Kidney tubule cell (primary cell): Measurements from ENCODE around the gene PSMB1.
A peak's percentile ranks its signal among the peaks of the same experiment; 100 is the strongest.

ENCODE experiments used
- DNase-seq: peaks from one replicate; pipeline ENCODE4 v3.0.0-alpha.2; 2018; ENCODE audit warnings: low spot score

PSMB1 gene

DNA sequence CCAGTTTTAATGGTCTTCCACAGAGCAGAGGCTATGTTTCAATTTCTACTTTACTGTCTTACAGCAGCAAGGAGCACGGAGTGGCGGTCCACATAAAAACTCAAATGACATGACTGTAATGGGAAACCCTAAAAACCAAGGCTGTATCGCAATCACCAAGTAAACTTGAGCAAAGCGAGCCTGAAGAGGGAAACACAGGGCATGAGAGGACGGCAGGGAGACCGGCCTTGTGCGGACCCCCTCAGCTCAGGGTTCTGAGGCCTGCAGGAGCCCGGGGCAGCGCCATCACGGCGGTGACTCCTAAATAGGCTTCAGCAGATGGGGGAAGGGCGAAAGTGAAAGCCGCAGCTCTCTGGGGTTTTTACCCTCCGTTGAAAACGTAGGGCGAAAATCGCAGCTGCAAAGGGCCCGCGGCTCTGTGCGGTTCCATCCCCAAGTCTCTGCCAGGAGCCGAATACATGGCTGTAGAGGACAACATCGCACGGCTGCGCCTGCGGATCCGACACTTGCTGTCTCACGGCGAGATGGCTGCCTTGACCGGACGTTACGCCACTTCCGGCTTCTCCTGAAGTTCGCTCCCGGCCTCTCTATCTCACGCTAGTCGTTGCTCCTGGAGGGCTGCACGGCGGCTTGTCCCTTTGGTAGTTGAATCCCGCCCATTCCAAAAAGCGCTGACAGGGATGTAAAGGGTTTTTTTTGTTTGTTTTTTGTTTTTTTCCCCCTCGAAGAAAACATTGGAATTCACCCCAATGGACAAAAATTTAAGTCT lies at the start of gene PSMB1:
TSS of gene PSMB1 (minus strand) at position 543 of the 769 bp plus-strand sequence. CDS start at position 478, 65 bp downstream.
- DNase-seq, result peak; percentile 93

DNA sequence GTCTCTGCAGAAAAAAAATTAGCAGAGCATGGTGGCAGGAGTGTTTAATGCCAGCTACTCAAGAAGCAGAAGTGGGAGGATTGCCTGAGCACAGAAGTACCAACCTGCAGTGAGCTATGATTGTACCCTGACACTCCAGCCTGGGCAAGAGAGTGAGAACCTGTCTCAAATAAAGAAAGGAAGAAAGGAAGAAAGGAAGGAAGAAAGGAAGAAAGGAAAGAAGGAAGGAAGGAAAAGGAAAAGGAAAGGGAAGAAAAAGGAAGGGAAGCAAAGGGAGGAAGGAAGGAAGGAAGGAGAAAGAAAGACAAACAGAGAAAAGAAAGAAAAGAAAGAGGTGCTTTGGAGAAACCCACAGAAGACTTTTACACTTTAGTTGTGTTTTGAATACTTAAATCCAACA lies 44.2 kb upstream of the PSMB1 start:
- no peak for DNase-seq

DNA sequence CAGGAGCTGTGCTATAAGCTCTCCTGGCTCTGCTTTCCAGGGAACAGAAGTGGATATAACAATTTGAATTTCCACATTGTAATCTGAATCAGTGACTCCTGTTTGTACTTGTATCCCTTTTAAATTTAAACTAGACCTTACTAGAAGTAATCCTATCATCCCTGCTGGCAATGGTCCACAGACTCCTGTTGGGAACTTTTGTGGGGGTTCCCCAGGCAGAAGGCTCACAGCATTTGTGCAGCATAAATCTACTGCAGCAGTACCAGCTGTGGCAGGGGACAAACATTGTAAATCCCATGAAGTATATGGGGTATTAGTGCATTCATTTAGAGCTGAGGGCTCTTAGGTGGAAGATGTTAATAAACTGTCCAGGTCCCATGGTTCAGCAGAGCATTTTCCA lies 43.3 kb upstream of the PSMB1 start:
- DNase-seq, result no peak

DNA sequence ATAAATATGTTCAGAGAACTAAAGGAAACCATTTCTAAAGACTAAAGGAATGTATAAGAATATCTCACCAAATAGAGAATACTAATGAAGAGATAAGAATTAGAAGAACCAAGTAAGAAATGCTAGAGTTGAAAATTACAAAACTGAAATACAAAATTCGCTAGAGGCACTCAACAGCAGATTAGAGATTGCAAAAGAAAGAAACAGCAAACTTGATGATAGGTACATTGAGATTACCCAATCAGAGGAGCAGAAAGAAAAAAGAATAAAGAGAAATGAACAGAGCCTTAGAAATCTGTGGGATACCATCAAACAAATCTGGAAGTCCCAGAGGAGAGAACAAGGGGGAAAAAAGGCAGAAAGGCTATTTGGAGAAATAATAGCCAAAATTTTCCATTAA lies 37.6 kb upstream of the PSMB1 start:
- no peak for DNase-seq

DNA sequence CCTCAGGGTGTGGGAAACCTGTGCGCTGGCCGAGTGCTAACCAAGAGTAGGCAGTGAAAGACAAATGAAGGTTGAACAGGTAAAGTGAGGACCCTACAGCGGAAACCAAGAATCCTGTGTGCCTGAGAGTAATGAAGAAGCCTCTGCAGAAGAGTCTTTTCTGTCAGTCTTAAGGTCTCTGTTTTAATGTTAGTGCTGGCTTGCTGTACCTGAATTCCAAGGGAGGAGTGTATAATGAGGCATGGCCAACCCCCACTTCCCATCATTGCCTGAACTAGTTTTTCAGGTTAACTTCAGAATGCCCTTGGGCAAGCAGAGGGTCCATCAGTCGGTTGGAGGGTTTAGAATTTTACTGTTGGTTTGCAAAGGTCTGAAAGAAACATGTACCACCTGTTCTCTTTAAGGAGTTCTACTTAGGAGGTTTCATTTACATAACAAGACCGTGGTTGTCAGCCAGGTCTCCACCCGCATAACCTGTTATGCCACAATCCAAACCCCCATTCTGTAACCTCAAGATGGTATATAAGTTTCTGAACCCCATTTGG lies 31.9 kb upstream of the PSMB1 start:
- no peak for DNase-seq

DNA sequence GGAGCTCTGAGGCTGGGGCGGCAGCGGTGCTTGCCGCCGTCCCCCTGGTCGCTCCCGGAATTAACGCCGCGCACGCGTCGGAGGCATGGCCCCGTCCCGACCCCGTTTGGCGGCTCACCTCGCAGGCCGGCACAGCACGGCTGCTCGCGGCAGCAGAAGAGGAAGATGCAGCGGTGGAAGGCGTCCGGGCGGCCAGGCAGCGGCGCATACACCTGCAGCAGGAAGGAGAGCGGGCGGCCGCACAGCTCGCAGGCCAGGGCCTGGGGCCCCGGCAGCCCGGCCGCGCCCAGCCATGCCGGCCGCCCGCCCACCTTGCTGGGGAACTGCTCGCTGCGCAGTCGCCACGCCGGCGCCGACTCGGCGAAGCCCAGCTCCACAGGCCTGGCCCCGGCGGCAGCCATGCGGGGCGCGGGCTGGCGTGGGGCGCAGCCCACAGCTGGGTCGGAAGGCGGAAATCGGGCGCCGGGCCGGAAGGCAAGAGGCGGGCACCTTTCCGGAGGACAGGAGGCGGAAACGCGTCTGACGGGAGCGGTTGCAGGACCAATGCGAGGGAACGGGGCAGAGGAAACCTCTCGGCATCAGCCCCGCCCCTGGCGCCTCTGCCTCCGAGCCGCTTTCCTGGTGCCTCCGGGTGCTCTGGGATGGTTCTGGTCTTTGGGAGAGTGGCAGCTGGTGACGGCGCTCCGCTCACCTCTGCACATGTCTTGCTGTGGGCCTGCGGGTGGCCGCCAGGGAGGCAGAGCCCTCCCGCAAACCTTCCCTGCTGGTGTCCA lies 31.3 kb upstream of the PSMB1 start, which contains the start of gene PDCD2:
TSS of gene PDCD2 (minus strand) at position 457 of the 773 bp plus-strand sequence. CDS start at position 401, 56 bp downstream.
- peak; percentile 95 for DNase-seq

DNA sequence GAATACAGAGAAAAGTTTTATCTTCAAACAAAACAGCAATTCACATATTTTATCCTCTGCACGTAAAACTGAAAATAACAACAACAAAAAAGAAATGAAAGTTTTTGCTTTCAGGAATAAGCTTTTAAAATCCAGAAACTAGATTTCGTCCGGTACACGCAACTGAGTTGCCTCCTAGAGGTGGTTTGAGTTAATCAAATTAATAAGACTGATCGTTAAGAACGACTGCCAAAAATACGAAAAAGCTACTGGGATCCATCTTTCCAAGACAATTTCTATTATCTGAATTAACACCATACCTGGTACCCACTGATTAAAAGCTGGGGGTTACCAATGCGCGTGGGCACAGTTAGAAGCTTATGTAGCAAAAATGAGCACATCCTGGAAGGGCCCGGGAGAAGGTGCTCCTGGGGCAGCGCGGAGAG lies 30.7 kb upstream of the PSMB1 start:
- no peak for DNase-seq

DNA sequence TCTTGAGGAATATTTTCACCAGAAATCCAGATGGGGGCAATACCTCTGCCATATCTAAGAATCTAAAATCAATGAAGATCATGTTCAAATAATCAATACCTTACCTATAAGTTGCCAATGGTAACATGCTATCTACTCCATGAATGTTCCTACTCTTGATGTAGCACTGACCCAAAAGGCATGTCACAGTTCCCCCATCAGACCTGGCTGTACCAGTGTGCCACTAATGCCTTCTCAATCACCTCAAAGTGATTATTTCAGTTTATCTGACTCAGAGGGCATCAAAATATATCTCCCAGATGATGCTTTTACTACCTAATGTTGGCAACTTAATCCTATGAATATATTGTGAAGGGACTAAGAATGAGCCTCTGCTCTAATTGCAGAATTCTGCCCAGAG lies 25.8 kb upstream of the PSMB1 start:
- DNase-seq, result no peak

DNA sequence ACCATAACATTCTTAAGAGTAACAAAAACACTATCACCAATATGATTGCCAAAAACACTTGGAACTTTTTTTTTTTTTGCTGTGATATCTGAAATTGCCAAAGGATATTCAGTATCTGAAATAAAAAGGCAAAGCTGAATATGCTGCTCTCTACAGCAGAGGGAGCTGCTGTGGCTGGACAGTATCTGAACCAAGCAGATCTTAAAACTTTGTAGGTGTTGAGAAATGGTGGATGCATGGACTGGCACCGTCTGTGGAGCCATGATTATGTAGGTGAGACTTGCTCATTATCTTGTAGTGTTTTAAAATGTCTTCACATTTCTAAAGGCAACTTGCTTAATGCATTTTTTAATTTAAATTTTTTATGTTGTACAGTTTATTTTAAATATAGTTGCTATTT lies 22.1 kb upstream of the PSMB1 start:
- DNase-seq, result no peak

DNA sequence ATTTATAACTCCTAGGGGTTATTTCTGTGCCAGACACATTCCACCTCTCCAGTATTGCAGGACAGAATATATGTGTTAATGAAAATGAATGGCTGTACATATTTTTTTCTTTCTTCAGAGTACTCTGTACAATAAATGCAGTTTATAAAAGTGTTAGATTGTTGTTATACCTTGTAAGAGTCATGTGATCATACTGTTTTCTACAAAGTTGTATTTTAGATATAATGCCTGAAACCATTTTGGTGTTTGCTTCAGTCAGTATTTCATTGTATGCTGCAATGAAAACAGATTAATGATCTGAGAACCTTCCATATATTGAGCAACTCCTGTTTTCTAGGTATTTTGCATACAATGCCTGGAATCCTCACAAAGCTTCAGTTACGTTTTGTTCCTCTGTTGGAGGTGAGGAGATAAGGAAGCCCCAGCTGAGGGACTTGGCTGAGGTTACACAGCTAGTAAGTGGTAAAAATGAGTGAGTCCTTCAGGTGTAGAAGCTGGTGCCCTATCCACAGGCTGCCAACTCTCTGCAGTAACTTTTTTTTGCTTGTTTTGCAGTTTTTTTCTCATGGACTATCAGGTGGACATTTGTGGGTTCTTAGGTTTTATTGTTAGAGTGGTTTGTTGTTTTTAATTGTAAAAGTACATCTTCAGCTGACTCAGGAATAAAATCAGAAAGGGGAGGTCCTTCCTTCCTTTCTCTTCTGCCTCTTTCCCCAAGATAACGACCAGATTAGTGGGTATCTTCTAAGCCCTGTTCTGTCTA lies 19.8 kb upstream of the PSMB1 start:
- no peak for DNase-seq

DNA sequence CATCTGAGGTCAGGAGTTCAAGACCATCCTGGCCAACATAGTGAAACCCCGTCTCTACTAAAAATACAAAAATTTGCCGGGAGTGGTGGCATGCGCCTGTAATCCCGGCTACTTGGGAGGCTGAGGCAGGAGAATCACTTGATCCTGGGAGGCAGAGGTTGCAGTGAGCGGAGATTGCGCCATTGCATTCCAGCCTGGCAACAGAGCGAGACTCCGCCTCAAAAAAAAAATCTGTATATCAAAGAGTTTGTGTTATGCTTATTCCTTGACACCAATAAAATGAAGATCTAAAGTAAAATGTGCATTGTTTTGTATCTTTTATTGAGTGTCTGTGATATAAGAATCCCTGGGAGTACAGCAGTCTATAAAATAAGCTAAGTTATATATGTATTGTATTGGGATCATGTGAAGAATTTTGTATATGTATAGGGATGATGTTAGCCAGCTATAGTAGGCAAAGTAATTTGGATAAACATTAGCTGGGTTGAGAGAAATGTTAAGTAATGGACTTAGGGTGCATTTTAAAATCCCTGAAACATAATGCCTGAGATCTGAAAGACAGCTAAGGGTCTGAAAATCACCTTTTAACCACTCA lies 11.9 kb upstream of the PSMB1 start:
- no peak for DNase-seq

DNA sequence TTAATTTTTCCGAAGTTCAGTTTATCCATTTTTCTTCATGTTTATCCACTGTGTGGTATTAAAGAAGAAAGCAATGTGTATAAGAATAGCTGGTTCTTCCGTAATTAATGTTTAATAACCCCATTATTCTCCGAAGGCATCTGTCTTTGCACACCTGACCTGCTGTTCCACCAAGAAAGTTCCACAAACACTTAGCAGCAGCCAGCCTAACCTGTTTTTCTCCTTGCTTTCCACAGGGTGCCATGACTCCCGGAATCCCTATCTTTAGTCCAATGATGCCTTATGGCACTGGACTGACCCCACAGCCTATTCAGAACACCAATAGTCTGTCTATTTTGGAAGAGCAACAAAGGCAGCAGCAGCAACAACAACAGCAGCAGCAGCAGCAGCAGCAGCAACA lies 8.4 kb upstream of the PSMB1 start:
- no peak for DNase-seq

DNA sequence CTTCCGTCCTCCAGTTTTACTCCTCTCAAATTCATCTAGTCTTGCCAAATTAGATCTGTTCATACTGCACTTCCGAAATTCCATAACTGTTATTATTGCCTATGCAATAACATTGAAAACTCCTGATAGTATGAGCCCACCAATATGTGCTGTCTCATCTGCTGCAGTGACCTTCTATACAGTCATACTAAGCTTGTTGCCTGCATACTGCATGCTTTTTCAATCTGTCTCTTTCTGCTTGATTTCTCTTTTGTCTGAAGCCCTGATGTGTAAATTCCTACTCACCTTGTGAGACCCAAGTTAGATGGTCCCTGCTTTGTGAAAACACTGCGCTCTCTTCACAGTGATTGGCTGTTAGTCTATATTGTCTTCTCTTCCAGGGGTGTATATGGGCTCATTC lies 2.2 kb upstream of the PSMB1 start:
- no peak for DNase-seq

DNA sequence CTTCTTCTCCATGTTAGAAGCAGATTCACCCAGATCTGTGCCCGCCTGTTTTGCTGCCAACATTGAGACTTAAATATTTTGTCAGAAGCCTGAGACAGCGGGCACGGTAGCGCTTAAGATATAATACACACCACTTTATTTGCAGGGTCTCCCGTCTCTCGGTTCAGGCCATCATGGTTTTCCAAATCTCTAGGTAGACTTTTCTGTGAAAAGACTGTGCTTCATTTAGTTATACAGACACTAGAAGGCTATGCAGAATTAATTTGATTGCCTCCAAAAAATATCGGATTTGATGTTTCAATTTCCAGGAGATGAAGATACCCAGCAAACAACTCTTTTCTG lies 1.7 kb upstream of the PSMB1 start:
- DNase-seq, result no peak

DNA sequence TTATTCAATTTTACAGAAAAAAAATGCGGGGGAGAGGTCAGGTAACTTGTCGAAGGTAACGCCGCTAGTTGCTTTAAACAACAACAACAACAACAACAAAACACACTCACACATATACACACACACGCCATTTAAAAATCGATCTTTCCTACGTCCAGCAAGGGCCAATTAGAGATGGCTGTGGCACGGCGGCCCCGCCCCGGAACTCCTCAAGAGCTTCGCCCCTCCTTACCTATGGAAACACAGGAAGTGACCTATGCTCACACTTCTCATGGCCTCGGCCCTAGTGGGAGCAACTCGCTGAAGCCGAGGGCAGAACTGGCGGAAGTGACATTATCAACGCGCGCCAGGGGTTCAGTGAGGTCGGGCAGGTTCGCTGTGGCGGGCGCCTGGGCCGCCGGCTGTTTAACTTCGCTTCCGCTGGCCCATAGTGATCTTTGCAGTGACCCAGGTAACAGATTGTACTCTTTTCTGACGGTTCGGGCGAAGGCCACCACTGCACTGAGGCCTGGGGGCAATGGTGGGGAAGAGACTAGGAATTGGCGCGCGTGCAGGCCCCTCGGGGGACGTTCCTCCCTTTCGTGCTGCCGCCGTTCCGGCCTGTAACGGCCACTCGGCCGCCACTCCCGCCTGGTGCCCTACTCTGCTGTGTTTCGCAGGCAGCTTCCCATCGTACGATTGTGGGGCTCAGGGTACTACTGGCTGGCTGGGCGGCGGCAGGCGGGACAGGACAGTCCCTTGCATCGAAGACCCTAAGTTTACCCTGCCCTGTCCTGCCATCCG lies 1.1 kb upstream of the PSMB1 start, which contains the start of gene TBP:
TSS of gene TBP (plus strand) at position 357 of the 783 bp plus-strand sequence. CDS start 2,661 bp downstream, outside the sequence.
- peak; percentile 99 for DNase-seq

DNA sequence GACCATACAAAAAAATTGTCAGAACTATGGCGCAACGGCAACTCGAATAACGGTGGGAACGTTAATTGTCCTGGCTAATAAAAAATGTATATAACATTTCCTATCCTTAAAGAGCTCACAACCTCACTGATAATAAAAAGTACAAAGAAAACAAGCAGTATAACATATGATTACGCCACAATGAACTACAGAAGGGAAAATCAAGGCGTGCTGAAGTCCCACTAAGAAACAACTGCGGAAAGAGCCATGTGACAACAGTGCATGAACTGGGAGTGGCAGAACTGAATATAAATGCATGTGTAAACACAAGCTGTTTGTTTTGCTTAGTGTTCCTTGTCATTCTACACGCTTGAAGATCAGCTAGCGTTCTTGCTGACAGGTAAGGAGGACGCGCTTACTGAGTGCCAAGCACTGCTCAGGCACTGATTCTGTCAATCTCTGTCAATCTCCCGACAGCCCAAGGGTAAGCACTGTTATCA lies 466 bp upstream of the PSMB1 start:
- DNase-seq, result no peak

DNA sequence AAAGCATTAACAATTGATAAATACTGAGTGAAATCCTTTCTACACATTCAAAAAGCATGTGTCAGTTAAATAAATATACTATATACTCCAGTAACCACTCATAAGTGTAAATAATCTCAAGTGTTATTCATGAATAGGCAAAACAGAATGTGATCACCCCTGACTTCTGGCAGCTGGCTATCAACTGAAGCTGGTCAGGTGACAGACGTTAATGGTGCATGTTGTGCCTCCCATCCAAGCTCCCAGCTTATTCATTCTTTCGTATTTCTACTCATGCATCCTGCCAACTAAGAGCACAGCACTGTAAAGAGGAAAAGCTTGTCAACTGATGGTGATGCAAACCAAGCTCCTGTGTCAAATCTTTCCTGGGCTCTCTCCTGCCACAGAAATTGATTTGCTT lies 7.7 kb downstream of the PSMB1 start:
- DNase-seq, result peak; percentile 9

DNA sequence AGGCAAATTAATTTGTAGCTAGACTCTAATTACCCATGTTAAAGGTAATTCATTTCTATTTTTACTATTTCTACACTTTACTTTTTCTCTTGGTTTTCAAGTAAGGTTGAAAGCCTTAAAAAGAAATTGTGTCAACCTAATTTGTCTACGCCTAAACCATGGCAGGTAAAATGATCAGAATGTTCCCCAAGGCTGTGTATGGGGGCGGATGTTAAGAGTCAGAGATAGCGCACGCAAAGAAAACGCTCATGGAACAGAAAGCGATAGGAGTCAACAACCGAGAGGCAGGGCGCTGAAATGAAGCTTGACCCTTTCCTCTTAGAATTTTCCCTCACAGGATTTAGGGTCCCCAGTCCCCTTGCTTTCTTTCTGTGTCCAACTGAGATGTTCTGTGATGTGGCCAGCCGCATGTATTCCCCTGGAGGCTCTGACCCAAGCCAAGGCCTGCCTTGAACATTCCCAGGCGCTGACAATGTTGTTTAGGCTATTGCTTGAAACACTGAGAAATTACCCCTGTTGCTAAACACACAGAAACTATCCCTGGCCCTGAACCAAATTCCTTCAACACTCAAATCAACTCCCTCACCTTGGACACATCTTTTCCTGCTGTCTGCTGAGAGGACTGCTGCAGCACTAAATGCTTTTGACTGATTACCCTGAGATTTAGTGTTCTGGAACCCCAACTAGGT lies 10.9 kb downstream of the PSMB1 start:
- no peak for DNase-seq

DNA sequence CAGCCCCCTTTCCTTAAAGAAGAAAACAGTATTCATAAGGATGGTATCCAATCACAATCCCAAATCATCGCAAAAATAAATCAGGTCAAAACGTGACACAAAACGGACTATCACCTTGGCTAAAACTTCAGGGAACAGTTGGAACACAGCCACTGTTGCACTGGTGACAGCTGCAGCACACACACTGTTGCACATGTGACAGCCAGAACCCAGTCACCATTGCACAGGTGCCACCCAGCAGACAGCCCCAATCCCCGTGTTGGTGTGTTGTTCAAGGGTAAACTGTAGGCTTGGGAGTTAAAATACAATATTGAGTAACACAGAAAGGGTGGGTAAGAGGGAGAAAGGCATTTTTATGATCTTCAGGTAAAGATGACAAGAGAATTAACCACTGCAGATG lies 15.8 kb downstream of the PSMB1 start:
- no peak for DNase-seq

DNA sequence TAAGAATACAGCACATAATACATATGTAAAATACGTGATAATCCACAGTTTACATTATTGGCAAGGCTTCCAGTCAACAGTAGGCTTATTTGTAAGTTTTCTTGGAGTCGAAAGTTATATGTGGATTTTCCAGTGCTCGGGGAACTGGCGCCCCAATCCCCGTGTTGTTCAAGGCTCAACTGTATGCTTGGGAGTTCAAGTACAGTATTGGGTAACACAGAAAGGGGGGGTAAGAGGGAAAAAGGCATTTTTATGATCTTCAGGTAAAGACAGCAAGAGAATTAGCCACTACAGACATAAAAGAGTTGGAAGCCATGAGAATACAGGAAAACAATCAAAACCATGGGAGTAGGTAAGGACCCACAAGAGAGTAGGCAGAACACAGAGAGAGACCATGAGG lies 16.4 kb downstream of the PSMB1 start:
- DNase-seq, result no peak
